HG03565 (cell line): Measurements from ENCODE around the gene PCMTD2.

Experiments
- ATAC-seq: cut with Tn5 transposase; IDR thresholded peaks from one replicate; pipeline ENCODE4 v1.9.1; 2021; ENCODE audit warnings: mild to moderate bottlenecking, moderate library complexity; ENCODE audit not compliant: unreplicated experiment

The PCMTD2 gene

DNA sequence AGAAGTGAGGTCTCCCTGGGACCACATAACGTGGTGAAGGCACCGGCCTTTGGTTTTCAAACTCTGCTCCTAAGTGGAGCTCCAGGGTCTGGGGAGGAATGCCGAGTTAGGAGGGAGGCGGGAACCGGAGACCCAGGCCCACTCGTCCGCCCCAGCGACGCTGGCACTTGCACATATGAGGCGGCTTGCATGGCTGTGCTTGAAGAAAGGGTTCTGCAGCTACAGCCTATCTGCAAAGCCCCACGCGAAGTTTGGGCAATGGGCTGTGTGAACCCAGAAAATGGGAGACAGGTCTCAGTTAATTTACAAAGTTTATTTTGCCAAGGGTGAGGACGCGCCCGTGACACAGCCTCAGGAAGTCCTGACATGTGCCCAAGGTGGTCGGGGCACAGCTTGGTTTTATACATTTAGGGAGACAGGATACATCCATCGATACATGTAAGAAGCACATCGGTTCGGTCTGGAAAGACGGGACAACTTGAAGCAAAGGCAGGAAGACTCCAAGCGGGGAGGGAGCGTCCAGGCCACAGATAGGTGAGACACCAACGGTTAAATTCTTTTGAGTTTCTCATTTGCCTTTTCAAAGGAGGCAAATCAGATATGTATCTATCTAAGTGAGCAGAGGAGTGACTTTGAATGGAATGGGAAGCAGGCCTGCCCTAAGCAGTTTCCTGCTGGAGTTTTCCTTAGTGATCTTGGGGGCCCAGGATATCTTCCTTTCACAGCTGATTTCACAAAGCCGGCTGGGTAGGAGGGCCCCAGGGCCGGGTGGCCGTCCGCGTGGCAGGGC is 782 bp upstream of the PCMTD2 start:
- no peak for ATAC-seq

- ATAC-seq = no peak
These were observed 861 bp downstream of the PCMTD2 start for GRCh38 chr20:64256282-64256935.

DNA sequence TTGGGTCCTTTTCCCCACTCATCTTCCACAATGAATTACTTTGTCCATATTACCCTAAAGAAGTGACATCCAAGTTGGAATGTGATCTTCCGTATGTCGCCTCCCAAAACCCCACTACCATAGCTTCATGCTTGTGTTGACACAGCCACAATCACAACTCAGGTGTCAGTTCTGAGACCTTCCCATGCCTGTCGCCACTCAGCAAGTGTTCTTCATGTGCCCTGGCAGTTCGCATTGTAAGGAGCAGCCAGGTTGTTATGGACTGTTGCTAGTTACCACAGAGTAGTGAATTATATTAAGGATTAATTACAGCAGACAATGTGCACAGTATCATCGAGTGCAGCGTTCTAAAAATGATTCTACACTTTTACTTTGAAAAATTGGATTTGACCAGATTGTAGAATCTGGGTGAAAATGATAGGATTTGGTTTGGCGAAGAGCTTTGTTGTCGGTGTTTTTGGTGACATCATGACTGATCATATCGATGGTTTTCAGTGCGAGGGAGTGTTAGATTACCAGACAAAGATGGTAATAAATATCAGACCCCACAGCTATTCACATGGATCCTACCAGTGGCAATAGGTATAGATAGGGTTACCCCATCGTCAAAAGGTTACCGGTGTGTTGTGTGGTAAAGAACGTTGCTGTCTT is 1.7 kb downstream of the PCMTD2 start:
- no peak for ATAC-seq

- no peak for ATAC-seq
These were observed 2.7 kb downstream of the PCMTD2 start for GRCh38 chr20:64258071-64258823.

DNA sequence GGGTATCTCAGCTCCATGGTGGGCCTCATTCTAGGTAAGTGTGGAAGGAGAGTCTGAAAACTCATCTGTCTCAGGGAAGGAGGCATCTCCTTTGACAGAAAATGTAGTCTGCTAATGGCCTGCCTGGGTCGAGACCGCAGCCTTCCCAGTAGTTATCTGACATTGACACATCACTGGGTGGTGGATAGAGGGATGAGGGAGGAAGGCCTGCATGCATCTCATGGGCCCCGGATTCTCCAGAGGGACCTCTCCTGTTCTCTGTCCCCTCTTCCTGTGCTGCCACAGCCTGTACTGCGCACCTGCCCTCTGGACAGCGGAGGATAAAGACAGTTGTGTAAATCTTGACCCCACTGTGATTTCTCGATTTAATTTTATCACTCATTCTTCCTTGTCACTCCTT is 4.7 kb downstream of the PCMTD2 start:
- ATAC-seq = no peak

DNA sequence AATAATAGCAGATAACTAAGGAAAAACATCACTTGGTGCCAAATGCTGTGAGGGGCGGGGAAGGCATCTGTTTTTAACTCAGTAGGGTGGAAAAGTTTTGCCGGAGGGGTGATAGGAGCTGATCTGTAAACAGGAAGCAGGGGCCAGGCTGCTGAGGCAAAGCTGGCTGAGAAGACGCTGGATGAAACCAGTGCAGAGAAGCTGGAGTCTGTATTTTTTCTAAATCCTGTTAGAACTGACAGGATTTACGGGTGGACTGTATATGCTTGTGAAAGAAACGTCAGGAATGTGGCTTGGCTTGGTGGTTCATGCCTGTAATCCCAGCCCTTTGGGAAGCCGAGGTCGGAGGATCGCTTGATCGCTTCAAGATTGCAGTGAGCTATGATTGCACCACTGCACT is 5.6 kb downstream of the PCMTD2 start:
- no peak for ATAC-seq

GRCh38 chr20:64264091-64264490 is 8.5 kb downstream of the PCMTD2 start:
- ATAC-seq = no peak

- no peak for ATAC-seq
These were observed 9.7 kb downstream of the PCMTD2 start for GRCh38 chr20:64265201-64265600.

DNA sequence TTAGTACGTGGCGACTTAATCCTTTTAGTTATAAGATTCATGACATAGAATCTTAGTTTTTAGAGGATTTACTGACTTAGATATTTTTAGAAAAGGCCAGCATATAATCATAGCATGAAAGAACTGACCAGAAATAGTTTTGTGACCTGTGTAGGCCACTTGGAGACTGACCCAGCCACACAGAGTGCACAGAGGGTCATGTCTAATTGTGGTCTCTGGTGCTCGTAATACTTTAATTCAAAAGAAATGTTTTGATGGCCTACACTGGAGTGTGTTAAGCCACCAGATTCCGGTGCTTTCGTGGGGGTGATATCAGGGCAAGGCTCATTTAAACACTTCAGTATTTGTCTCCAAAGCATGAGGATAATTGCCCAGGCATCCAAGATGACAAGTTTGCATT is 11.4 kb downstream of the PCMTD2 start:
- ATAC-seq = no peak

DNA sequence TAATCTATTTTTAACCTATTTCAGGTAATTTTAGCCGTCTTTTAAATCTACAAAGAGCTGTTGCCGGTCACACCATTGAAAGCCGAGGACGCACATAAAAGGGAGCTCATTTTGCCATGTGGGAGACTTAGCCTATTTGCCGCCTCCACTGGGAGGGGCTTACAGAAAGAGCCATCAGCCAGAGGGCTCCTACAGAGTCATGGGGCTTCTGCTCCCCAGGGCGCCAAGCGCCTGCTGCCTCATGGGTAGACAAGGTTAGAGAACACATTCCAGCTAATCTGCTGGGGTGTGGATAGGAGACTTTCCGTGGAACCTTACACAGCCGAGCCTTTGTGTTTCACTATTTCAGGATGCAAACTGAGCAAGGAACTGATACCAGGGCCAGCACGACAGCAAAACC is 12.6 kb downstream of the PCMTD2 start:
- no peak for ATAC-seq

DNA sequence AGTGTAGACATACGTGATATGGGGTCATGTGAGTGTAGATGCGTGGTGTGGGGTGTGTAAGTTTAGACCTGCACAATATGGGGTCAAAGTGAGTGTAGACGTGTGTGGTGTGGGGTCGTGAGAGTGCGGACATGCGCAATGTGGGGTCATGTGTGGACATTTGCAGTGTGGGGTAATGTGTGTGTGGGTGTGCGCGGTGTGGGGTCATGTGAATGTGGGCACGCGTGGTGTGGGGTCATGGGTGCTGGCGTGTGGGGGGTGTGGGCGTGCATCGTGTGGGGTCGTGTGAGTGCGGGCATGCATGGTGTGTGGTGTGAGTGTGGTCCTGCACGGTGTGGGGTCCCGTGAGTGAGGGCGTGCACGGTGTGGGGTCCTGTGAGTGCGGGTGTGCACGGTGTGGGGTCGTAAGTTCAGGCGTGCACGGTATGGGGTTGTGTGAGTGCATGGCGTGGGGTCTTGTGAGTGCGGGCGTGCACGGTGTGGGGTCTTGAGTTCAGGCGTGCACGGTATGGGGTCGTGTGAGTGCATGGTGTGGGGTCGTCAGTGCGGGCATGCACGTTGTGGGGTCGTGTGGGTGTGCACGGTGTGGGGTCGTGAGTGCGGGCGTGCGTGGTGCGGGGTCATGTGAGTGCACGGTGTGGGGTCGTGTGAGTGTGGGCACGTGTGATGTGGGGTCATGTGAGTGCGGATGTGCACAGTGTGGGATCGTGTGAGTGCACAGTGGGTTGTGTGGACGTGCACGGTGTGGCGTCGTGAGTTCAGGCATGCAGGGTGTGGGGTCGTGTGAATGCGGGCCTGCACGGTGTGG is 14.3 kb downstream of the PCMTD2 start:
- no peak for ATAC-seq

DNA sequence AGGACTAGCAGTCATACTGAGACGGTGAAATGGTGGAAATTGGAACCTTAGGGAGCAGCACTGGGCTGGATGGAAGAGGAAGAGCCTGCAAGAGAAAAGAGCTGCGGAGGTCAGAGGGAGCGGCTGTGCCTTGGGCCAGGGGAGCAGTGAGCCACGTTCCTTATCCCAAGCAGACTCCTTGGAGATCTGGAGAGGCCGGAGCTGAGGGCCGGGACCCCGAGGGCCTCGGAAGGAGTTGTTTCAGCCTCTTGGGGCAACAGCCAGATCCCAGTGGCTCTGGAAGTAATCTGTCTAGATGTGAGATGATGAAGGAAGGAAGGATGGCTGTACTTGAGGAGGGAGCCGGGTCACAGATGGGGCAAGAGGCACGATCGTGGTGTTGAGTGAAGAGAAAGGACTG is 16.1 kb downstream of the PCMTD2 start:
- ATAC-seq = no peak

DNA sequence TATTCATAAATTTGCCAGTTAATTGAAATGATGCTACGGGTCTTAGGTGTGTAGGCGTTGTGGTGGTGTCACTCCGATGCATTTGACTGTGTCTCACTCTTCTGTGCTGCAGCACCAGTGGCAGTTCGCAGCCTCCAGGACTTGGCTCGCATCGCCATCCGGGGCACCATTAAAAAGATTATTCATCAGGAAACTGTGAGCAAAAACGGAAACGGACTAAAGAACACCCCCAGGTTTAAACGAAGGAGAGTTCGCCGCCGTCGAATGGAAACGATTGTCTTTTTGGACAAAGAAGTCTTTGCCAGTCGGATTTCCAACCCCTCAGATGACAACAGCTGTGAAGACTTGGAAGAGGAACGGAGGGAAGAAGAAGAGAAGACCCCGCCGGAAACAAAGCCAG is 17.6 kb downstream of the PCMTD2 start:
- no peak for ATAC-seq

GRCh38 chr20:64276817-64277216 is 21.3 kb downstream of the PCMTD2 start:
- no peak for ATAC-seq

- no peak for ATAC-seq
These were observed 22.2 kb downstream of the PCMTD2 start for GRCh38 chr20:64277571-64278316.

DNA sequence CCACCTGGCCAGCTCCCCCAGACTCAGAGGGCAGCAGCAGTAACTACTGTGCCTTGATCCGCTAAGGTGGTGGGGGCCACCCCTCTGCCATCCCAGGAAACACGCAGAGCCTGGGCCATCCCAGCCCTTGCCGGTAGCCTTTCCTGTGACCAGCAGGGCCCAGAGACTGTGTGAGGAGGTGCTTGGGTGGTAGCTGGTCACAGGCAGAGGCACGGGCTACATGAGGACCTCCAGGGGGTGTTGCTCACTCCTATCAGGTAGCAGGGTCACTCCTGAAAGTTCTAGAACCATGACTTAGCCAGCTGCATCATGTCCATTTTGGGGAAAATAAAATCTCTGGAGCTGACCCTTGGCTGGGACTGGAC is 22.8 kb downstream of the PCMTD2 start:
- ATAC-seq = no peak

DNA sequence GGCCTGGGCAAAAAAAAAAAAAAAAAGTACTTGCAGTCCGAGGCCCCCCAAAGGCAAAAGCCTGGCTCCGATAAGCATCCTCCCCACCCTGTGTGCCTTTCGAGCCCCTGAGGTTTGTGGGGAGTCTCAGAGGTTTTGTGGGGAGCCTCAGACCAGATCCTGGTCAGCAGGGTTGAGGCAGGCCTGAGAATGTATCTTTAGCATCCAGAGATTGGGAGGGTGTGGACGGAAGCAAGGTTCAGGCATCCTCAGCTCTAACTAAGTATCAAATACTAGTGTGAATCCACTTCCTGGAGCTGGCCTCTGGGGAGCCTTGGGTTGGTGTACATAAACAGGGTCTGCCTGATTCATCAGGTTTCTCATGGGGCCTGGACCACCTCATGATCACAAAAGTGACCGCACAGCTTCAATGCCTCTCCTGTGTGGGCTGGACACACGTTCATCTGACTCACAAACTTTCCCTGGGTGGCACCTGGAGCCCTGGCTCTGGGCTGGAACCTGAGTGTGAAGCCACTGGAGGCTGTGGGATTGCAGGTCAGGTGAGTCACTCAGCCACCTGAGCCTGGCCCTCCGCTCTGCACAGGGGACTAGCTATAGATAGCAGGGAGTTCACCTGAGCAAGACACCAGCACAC is 24.4 kb downstream of the PCMTD2 start:
- ATAC-seq = no peak

GRCh38 chr20:64280460-64280843 is 24.9 kb downstream of the PCMTD2 start:
- ATAC-seq = no peak

GRCh38 chr20:64283646-64284045 is 28.1 kb downstream of the PCMTD2 start:
- ATAC-seq = no peak
